Stimulated activated CD8-positive, alpha-beta memory T cell treated with anti-CD3 and anti-CD28 coated beads, Interleukin-15, amount 100 ng/mL, for 48 hours (primary cell): ENCODE results near the gene COL10A1.
A peak's percentile ranks its signal among the peaks of the same experiment; 100 is the strongest.
"Not testable (repeated sequence)": the region's sequence is repeated elsewhere in the genome, so short reads cannot be mapped to it uniquely, and the experiment has no call there.

ENCODE experiments used
- DNase-seq, 2 donors: peaks; one replicate each; pipeline ENCODE4 v3.0.0-alpha.2; 2020; ENCODE audit warnings: low read depth in 2 of 2

The COL10A1 gene

GRCh38 chr6:116120430-116120829, 5.5 kb downstream of the COL10A1 start:
- no peak for DNase-seq

GRCh38 chr6:116118608-116119007, 7.3 kb downstream of the COL10A1 start:
- no peak for DNase-seq

GRCh38 chr6:116115781-116116180, 10.2 kb downstream of the COL10A1 start:
- DNase-seq: no peak

GRCh38 chr6:116113386-116113785, 12.5 kb downstream of the COL10A1 start:
- no peak for DNase-seq

GRCh38 chr6:116111552-116112528, 14.1 kb downstream of the COL10A1 start:
- DNase-seq: no peak

GRCh38 chr6:116108836-116109235, 17.1 kb downstream of the COL10A1 start:
- DNase-seq: no peak

- no peak for DNase-seq
Observed at GRCh38 chr6:116106146-116106545, 19.8 kb downstream of the COL10A1 start.

GRCh38 chr6:116105247-116105646, 20.7 kb downstream of the COL10A1 start:
- DNase-seq: no peak

GRCh38 chr6:116104636-116105035, 21.3 kb downstream of the COL10A1 start:
- DNase-seq: no peak

GRCh38 chr6:116102873-116103272, 23.1 kb downstream of the COL10A1 start:
- DNase-seq: no peak

GRCh38 chr6:116101790-116102189, 24.1 kb downstream of the COL10A1 start:
- no peak for DNase-seq

GRCh38 chr6:116101302-116101718, 24.6 kb downstream of the COL10A1 start:
- no peak for DNase-seq

- DNase-seq: peak; percentile 80 to 81
Observed at GRCh38 chr6:116100419-116101301, 25.3 kb downstream of the COL10A1 start, which contains the start of gene NT5DC1. TSS of gene NT5DC1 (plus strand) at chr6:116100853. CDS start at chr6:116100931, 78 bp downstream.

- DNase-seq: no peak
Observed at GRCh38 chr6:116099036-116099435, 26.9 kb downstream of the COL10A1 start.

- DNase-seq: no peak
Observed at GRCh38 chr6:116096979-116097816, 28.7 kb downstream of the COL10A1 start.

GRCh38 chr6:116096048-116096759, 29.7 kb downstream of the COL10A1 start:
- not testable (repeated sequence) for DNase-seq

- DNase-seq: no peak
Observed at GRCh38 chr6:116094041-116094440, 31.9 kb downstream of the COL10A1 start.

GRCh38 chr6:116090251-116090650, 35.7 kb downstream of the COL10A1 start:
- DNase-seq: no peak

- DNase-seq: no peak
Observed at GRCh38 chr6:116088946-116089345, 37.0 kb downstream of the COL10A1 start.

- DNase-seq: no peak
Observed at GRCh38 chr6:116087437-116088027, 38.4 kb downstream of the COL10A1 start.
